Measurements from ENCODE around the gene ST6GALNAC2.
"Not testable (repeated sequence)": the region's sequence is repeated elsewhere in the genome, so short reads cannot be mapped to it uniquely, and the experiment has no call there.

GRCh38 chr17:76563359-76563758, 22.3 kb downstream of the ST6GALNAC2 start:
- TF ChIP-seq ZNF132 (tag by site-specific recombination; IDR thresholded peaks at IDR 0.05; ENCODE audit: borderline replicate concordance); ZNF121 (tag by site-specific recombination; IDR thresholded peaks at IDR 0.05); KLF7 (tag by site-specific recombination; IDR thresholded peaks at IDR 0.05; ENCODE audit: borderline replicate concordance); ZNF830 (tag by site-specific recombination; IDR thresholded peaks at IDR 0.05; ENCODE audit: low read depth); REST (tag by site-specific recombination; IDR thresholded peaks at IDR 0.05); ZNF335 (tag by site-specific recombination; conservative IDR thresholded peaks at IDR 0.05): not testable (repeated sequence)
- TF ChIP-seq, protein P1, sequence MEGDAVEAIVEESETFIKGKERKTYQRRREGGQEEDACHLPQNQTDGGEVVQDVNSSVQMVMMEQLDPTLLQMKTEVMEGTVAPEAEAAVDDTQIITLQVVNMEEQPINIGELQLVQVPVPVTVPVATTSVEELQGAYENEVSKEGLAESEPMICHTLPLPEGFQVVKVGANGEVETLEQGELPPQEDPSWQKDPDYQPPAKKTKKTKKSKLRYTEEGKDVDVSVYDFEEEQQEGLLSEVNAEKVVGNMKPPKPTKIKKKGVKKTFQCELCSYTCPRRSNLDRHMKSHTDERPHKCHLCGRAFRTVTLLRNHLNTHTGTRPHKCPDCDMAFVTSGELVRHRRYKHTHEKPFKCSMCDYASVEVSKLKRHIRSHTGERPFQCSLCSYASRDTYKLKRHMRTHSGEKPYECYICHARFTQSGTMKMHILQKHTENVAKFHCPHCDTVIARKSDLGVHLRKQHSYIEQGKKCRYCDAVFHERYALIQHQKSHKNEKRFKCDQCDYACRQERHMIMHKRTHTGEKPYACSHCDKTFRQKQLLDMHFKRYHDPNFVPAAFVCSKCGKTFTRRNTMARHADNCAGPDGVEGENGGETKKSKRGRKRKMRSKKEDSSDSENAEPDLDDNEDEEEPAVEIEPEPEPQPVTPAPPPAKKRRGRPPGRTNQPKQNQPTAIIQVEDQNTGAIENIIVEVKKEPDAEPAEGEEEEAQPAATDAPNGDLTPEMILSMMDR (tag by site-specific recombination; IDR thresholded peaks at IDR 0.05): not testable (repeated sequence)
- TF ChIP-seq, protein P2, sequence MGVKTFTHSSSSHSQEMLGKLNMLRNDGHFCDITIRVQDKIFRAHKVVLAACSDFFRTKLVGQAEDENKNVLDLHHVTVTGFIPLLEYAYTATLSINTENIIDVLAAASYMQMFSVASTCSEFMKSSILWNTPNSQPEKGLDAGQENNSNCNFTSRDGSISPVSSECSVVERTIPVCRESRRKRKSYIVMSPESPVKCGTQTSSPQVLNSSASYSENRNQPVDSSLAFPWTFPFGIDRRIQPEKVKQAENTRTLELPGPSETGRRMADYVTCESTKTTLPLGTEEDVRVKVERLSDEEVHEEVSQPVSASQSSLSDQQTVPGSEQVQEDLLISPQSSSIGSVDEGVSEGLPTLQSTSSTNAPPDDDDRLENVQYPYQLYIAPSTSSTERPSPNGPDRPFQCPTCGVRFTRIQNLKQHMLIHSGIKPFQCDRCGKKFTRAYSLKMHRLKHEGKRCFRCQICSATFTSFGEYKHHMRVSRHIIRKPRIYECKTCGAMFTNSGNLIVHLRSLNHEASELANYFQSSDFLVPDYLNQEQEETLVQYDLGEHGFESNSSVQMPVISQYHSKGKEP (tag by site-specific recombination; IDR thresholded peaks at IDR 0.05): not testable (repeated sequence)
- TF ChIP-seq, protein P3, sequence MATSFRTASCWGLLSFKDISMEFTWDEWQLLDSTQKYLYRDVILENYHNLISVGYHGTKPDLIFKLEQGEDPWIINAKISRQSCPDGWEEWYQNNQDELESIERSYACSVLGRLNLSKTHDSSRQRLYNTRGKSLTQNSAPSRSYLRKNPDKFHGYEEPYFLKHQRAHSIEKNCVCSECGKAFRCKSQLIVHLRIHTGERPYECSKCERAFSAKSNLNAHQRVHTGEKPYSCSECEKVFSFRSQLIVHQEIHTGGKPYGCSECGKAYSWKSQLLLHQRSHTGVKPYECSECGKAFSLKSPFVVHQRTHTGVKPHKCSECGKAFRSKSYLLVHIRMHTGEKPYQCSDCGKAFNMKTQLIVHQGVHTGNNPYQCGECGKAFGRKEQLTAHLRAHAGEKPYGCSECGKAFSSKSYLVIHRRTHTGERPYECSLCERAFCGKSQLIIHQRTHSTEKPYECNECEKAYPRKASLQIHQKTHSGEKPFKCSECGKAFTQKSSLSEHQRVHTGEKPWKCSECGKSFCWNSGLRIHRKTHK (tag by site-specific recombination; IDR thresholded peaks at IDR 0.05): not testable (repeated sequence)
